ENCODE data around the gene BABAM1.

BABAM1 gene

DNA sequence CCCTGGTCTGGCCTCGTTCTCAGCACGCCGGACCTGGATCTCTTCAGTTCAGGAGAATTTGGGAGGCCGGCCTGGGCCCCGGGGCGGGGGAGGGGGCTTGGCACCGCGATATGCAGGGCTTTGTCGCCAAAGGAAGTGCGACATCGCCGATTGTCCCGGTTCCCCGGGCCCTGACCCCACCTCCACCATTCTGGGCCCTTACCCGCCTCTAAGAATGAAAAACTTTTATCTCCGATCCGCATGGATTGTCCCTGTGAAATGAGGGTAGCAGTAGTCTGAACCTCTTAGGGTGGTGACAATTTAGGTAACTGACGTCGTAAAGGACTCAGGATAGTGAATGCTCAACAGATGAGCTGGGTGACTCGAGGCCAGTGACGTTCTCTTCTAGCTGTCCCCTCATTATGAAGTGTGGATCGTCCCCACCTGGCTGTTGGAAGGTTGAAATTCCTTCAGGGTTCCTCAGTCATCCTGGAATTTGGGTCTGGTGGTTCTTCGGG, 42.8 kb downstream of the BABAM1 start:
- Histone ChIP-seq H3K4me3 (peak overlapping the region; percentile 82), H3K27ac (peak overlapping the region; percentile 77 to 86)
- no peak for DNase-seq (ENCODE audit: low spot score)
- TF ChIP-seq, protein P1, sequence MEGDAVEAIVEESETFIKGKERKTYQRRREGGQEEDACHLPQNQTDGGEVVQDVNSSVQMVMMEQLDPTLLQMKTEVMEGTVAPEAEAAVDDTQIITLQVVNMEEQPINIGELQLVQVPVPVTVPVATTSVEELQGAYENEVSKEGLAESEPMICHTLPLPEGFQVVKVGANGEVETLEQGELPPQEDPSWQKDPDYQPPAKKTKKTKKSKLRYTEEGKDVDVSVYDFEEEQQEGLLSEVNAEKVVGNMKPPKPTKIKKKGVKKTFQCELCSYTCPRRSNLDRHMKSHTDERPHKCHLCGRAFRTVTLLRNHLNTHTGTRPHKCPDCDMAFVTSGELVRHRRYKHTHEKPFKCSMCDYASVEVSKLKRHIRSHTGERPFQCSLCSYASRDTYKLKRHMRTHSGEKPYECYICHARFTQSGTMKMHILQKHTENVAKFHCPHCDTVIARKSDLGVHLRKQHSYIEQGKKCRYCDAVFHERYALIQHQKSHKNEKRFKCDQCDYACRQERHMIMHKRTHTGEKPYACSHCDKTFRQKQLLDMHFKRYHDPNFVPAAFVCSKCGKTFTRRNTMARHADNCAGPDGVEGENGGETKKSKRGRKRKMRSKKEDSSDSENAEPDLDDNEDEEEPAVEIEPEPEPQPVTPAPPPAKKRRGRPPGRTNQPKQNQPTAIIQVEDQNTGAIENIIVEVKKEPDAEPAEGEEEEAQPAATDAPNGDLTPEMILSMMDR (IDR thresholded peaks at IDR 0.05): no peak

GRCh38 chr19:17311455-17312188, 44.4 kb downstream of the BABAM1 start:
- TF ChIP-seq, protein P1 (IDR thresholded peaks at IDR 0.05): no peak
- H3K27ac ChIP-seq: no peak overlapping the region
- H3K4me3 ChIP-seq: no peak overlapping the region
- DNase-seq (ENCODE audit: low spot score): no peak

DNA sequence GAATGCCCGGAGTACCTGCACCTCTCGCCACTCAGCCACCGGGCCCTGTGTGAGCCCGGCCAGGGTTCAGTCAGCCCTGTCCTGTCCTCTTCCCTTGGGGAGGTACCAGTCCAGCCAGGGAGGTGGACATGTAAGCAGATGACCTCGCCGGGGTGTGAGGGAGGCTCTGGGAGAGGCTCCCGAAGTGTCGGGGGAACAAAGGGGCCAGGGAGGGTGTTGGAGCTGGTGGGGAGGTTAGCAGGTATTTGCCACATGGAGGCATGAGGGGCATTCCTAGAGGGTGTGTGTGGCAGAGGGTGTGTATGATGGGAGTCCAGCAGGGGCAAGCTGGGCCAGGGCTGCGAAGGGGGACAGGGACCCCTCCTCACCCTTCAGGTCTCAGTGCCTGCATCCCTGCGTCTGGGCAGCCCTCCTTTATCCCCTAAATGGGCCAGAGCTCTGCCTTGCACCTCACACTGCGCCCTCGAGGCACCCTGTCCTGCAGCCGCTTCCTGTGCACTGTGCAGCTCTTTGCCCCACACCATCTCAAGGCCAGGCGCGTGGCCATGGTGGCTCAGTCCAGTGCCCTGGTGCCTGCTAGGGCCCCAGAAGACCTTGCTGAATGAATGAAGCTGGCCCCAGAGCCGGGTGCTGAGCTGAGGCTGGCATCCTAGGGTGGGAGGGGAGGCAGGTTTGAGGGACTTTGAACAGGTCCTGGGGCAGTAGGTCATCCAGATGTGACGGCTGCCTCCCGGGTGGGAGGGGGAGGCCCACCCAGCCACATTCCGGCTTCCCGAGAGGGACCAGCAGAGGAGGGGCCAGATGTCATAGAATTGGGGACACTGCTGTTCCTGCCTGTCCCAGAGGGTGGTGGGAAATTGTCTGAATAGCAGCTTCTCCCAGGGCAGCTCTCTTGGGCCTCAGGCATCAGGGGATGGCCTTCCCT, 45.2 kb downstream of the BABAM1 start:
- no peak overlapping the region for H3K27ac ChIP-seq
- TF ChIP-seq, protein P1 (IDR thresholded peaks at IDR 0.05): no peak

GRCh38 chr19:17314007-17314593, 46.9 kb downstream of the BABAM1 start:
- Histone ChIP-seq H3K27ac (no peak overlapping the region), H3K4me3 (no peak overlapping the region)
- no peak for DNase-seq (ENCODE audit: low spot score)
- TF ChIP-seq, protein P1 (IDR thresholded peaks at IDR 0.05): no peak

More for the DNA sequence above, 45.2 kb downstream of the BABAM1 start:
- no peak overlapping the region for H3K4me3 ChIP-seq
- DNase-seq (ENCODE audit: low spot score): no peak

- Histone ChIP-seq H3K27ac (no peak overlapping the region), H3K4me3 (no peak overlapping the region)
Measured at GRCh38 chr19:17318966-17319365, 51.7 kb downstream of the BABAM1 start.

DNA sequence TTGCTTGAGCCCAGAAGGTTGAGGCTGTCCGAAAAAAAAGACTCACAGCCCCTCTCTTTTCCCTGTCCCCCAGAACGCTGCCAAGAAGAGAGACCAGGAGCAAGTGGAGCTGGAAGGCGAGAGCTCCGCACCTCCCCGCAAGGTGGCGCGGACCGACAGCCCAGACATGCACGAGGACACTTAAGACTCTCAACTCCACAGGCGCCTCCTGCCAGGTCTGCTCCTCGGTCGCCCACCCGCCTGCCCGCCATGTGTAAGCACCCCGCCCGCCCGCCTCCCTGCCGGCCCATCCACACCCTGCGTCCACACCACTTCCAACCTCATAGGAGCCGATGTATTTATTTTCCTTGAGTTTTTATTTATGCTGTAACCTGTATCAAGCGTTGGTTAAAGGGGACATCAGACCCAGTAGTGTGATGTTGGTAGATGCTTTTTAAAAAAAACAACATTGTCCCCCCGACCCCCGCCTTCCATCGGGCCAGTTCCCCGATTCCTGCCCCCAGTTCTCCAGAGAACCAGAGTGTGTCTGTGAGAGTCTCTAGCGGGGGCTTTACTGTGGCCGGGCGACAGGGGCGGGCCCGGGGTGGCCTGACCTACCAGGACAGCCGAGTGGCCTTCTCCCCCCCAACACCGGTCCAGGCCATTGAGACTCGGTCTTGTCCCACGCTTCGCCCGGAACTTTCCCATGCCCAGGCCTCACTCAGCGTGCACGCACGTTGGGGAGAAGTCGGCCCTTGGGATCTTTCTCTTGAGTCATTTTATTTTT, 52.4 kb downstream of the BABAM1 start:
- TF ChIP-seq, protein P1 (IDR thresholded peaks at IDR 0.05): no peak

More at GRCh38 chr19:17318966-17319365, 51.7 kb downstream of the BABAM1 start:
- TF ChIP-seq, protein P1 (IDR thresholded peaks at IDR 0.05): no peak
- no peak for DNase-seq (ENCODE audit: low spot score)

More for the DNA sequence above, 52.4 kb downstream of the BABAM1 start:
- Histone ChIP-seq H3K27ac (no peak overlapping the region), H3K4me3 (no peak overlapping the region)
- no peak for DNase-seq (ENCODE audit: low spot score)
